GM18502 (cell line): ENCODE measurements around the gene UQCC5.

ENCODE experiments used
- ATAC-seq: cut with Tn5 transposase; IDR thresholded peaks from one replicate; pipeline ENCODE4 v1.9.1; 2021; ENCODE audit warnings: mild to moderate bottlenecking; ENCODE audit not compliant: unreplicated experiment, poor library complexity

Gene UQCC5

GRCh38 chr3:52558436-52558835, 22.0 kb downstream of the UQCC5 start:
- ATAC-seq = no peak

GRCh38 chr3:52561028-52561747, 24.8 kb downstream of the UQCC5 start:
- ATAC-seq = no peak

GRCh38 chr3:52563984-52564383, 27.6 kb downstream of the UQCC5 start:
- no peak for ATAC-seq

- ATAC-seq = no peak
These were observed 31.7 kb downstream of the UQCC5 start for GRCh38 chr3:52568069-52568468.

GRCh38 chr3:52570076-52570475, 33.7 kb downstream of the UQCC5 start:
- no peak for ATAC-seq

GRCh38 chr3:52572221-52572620, 35.8 kb downstream of the UQCC5 start:
- ATAC-seq = no peak

GRCh38 chr3:52574056-52574965, 37.9 kb downstream of the UQCC5 start:
- no peak for ATAC-seq
